NB4 (cell line): ENCODE measurements around the gene HBE1.

Experiments used
- CTCF ChIP-seq: IDR thresholded peaks from one replicate; pipeline ENCODE4 v1.5.1; 2012; ENCODE audit warnings: low read depth, low read length
- MAX ChIP-seq: IDR thresholded peaks from 2 replicates; pipeline ENCODE4 v1.6.1; 2011; ENCODE audit warnings: low read depth, low read length
- MYC ChIP-seq: IDR thresholded peaks from 2 replicates; pipeline ENCODE4 v1.6.1; 2011; ENCODE audit warnings: low read depth, low read length
- POLR2A ChIP-seq: IDR thresholded peaks from 2 replicates; pipeline ENCODE4 v1.6.1; 2011; ENCODE audit warnings: mild to moderate bottlenecking; ENCODE audit not compliant: insufficient read length; ENCODE audit errors: extremely low read depth

- TF ChIP-seq CTCF = no peak
- TF ChIP-seq POLR2A = no peak
- no peak for TF ChIP-seq MAX
- no peak for TF ChIP-seq MYC
Measured at GRCh38 chr11:5246772-5247471, 22.8 kb downstream of the HBE1 start.
